ENCODE results near the gene STK26.
"Not testable (repeated sequence)": the region's sequence is repeated elsewhere in the genome, so short reads cannot be mapped to it uniquely, and the experiment has no call there.

STK26 gene

GRCh38 chrX:132040066-132040465 is 17.0 kb downstream of the STK26 start:
- no peak for DNase-seq

- DNase-seq: no peak
These were observed 17.9 kb downstream of the STK26 start for GRCh38 chrX:132041015-132041414.

GRCh38 chrX:132043977-132044376 is 20.9 kb downstream of the STK26 start:
- DNase-seq: no peak

GRCh38 chrX:132044953-132045352 is 21.9 kb downstream of the STK26 start:
- DNase-seq: no peak

- DNase-seq: no peak
These were observed 22.4 kb downstream of the STK26 start for GRCh38 chrX:132045456-132045855.

GRCh38 chrX:132046533-132046932 is 23.4 kb downstream of the STK26 start:
- DNase-seq: no peak

GRCh38 chrX:132051778-132052177 is 28.7 kb downstream of the STK26 start:
- not testable (repeated sequence) for DNase-seq

- DNase-seq: no peak
These were observed 34.9 kb downstream of the STK26 start for GRCh38 chrX:132058050-132058449.

GRCh38 chrX:132058975-132059374 is 35.9 kb downstream of the STK26 start:
- DNase-seq: no peak

- no peak for DNase-seq
These were observed 37.0 kb downstream of the STK26 start for GRCh38 chrX:132059973-132060540.

- no peak for DNase-seq
These were observed 40.2 kb downstream of the STK26 start for GRCh38 chrX:132063334-132063733.

GRCh38 chrX:132063862-132064261 is 40.8 kb downstream of the STK26 start:
- DNase-seq: no peak

- no peak for DNase-seq
These were observed 45.3 kb downstream of the STK26 start for GRCh38 chrX:132068405-132068804.

- DNase-seq: peak; percentile 4
These were observed 48.2 kb downstream of the STK26 start for GRCh38 chrX:132071254-132071653.

GRCh38 chrX:132077414-132077813 is 54.3 kb downstream of the STK26 start:
- no peak for DNase-seq

- no peak for DNase-seq
These were observed 54.8 kb downstream of the STK26 start for GRCh38 chrX:132077912-132078311.

- no peak for DNase-seq
These were observed 62.7 kb downstream of the STK26 start for GRCh38 chrX:132085786-132086185.

- DNase-seq: no peak
These were observed 63.6 kb downstream of the STK26 start for GRCh38 chrX:132086672-132087071.

- no peak for DNase-seq
These were observed 65.8 kb downstream of the STK26 start for GRCh38 chrX:132088864-132089263.

GRCh38 chrX:132090403-132091159 is 67.5 kb downstream of the STK26 start:
- no peak for DNase-seq

GRCh38 chrX:132092439-132093065 is 69.5 kb downstream of the STK26 start:
- peak; percentile 51 for DNase-seq

- no peak for DNase-seq
These were observed 70.2 kb downstream of the STK26 start for GRCh38 chrX:132093239-132093860.

GRCh38 chrX:132094164-132094563 is 71.1 kb downstream of the STK26 start:
- no peak for DNase-seq

GRCh38 chrX:132098704-132099103 is 75.6 kb downstream of the STK26 start:
- not testable (repeated sequence) for DNase-seq
